GM12878 (cell line): Measurements from ENCODE around the gene INSIG1. TPM values are rescaled to one million over a fixed set of nuclear protein-coding genes. Genes with fewer than 3 reads are reported as not detected.

ENCODE experiments used
- BRCA1 ChIP-seq: IDR thresholded peaks from 2 replicates; pipeline ENCODE4 v1.6.1; 2011; ENCODE audit warnings: low read depth, low read length, improper control_type of control experiment
- CTCF ChIP-seq, 3 experiments: IDR thresholded peaks in 2 of 3; conservative IDR thresholded peaks in 1 of 3; 2 replicates each; pipeline ENCODE4 v1.5.1; 2011; ENCODE audit warnings: low read depth in 3 of 3, low read length in 3 of 3, mild to moderate bottlenecking in 3 of 3, control low read depth in 2 of 3, moderate library complexity in 2 of 3, inconsistent platforms in 1 of 3, mixed read lengths in 1 of 3; ENCODE audit not compliant: control insufficient read depth in 2 of 3, insufficient read depth in 1 of 3; ENCODE audit errors: extremely low read depth in 1 of 3
- E4F1 ChIP-seq: fragments of 450-650 bp; IDR thresholded peaks from 2 replicates; pipeline ENCODE4 v1.6.1; 2018; ENCODE audit warnings: borderline replicate concordance, mild to moderate bottlenecking; ENCODE audit not compliant: partially characterized antibody
- EGR1 ChIP-seq, 2 experiments: IDR thresholded peaks; 1 replicate in 1 of 2; 2 replicates in 1 of 2; pipeline ENCODE4 v1.6.1; 2011 to 2012; ENCODE audit warnings: low read depth in 2 of 2, low read length in 2 of 2, borderline replicate concordance in 1 of 2, mild to moderate bottlenecking in 1 of 2, moderate library complexity in 1 of 2
- EP300 ChIP-seq, 2 experiments: fragments of 150-350 bp in 1 of 2; IDR thresholded peaks; 2 replicates each; pipeline ENCODE4 v1.6.1; 2011 to 2012; ENCODE audit warnings: low read depth in 2 of 2, low read length in 2 of 2, borderline replicate concordance in 1 of 2, improper control_type of control experiment in 1 of 2, inconsistent platforms in 1 of 2; ENCODE audit not compliant: control insufficient read depth in 1 of 2
- ESRRA ChIP-seq: IDR thresholded peaks from 2 replicates; pipeline ENCODE4 v1.6.1; 2012; ENCODE audit warnings: mild to moderate bottlenecking, low read length, improper control_type of control experiment
- ETV6 ChIP-seq, 2 experiments: fragments of 450-650 bp in 1 of 2; IDR thresholded peaks in 1 of 2; conservative IDR thresholded peaks in 1 of 2; 2 replicates each; pipeline ENCODE4 v1.6.1; 2014; ENCODE audit warnings: antibody characterized with exemption in 1 of 2, borderline replicate concordance in 1 of 2, low read depth in 1 of 2, mild to moderate bottlenecking in 1 of 2, moderate library complexity in 1 of 2
- HDAC6 ChIP-seq: fragments of 200-600 bp; sonication (generic); IDR thresholded peaks from one replicate; pipeline ENCODE4 v1.8.0; 2017; ENCODE audit warnings: antibody characterized with exemption; ENCODE audit not compliant: unreplicated experiment
- IKZF2 ChIP-seq, 2 experiments: fragments of 450-650 bp; IDR thresholded peaks; 2 replicates each; pipeline ENCODE4 v1.6.1; 2017; ENCODE audit warnings: mild to moderate bottlenecking in 2 of 2, moderate library complexity in 2 of 2
- KAT2A ChIP-seq: conservative IDR thresholded peaks from 2 replicates; pipeline ENCODE4 v1.6.1; 2011; ENCODE audit warnings: low read depth, low read length; ENCODE audit not compliant: control insufficient read depth
- MEF2A ChIP-seq: IDR thresholded peaks from 2 replicates; pipeline ENCODE4 v1.6.1; 2011; ENCODE audit warnings: low read depth, mild to moderate bottlenecking, low read length, moderate library complexity; ENCODE audit not compliant: insufficient read depth
- MEF2B ChIP-seq: fragments of 450-650 bp; IDR thresholded peaks from 2 replicates; pipeline ENCODE4 v1.6.1; 2018; ENCODE audit warnings: mild to moderate bottlenecking, moderate library complexity; ENCODE audit not compliant: partially characterized antibody, poor library complexity, severe bottlenecking
- PRDM15 ChIP-seq: fragments of 450-650 bp; formaldehyde crosslinking; IDR thresholded peaks from 2 replicates; pipeline ENCODE4 v1.4.0; 2020; ENCODE audit warnings: mild to moderate bottlenecking, moderate library complexity
- SMARCA5 ChIP-seq: fragments of 450-650 bp; IDR thresholded peaks from 2 replicates; pipeline ENCODE4 v1.6.1; 2017; ENCODE audit warnings: mild to moderate bottlenecking
- SUPT20H ChIP-seq: IDR thresholded peaks from 2 replicates; pipeline ENCODE4 v1.6.1; 2011; ENCODE audit warnings: low read depth, mild to moderate bottlenecking, low read length, moderate library complexity, borderline replicate concordance; ENCODE audit not compliant: control insufficient read depth
- SUZ12 ChIP-seq: fragments of 200-600 bp; sonication (generic); IDR thresholded peaks from one replicate; pipeline ENCODE4 v1.6.1; 2018; ENCODE audit warnings: antibody characterized with exemption, mild to moderate bottlenecking; ENCODE audit not compliant: unreplicated experiment
- polyA plus RNA-seq, 11 experiments: library from polyadenylated mRNA; depleted of rRNA in 4 of 11; unstranded in 6 of 11; stranded (reverse) in 5 of 11; fragments of >200 nt; fragmentation: Nextera tagmentation in 4 of 11; fragmentation: Illumina TruSeq in 1 of 11; extraction: Ambion mirVana in 4 of 11; extraction: Trizol in 1 of 11; gene quantifications; 1 replicate in 1 of 11; 2 replicates in 10 of 11; pipeline versions ENCODE4 v1.2.1 to v1.2.3, GENCODE V29; 2011 to 2016; ENCODE audit warnings: inconsistent platforms in 2 of 11, missing spikeins in 2 of 11, low read depth in 1 of 11
- total RNA-seq, 4 experiments: library from RNA; depleted of rRNA in 3 of 4; stranded (reverse); fragments of >200 nt in 3 of 4; fragmentation: Illumina TruSeq in 1 of 4; extraction: Trizol in 1 of 4; gene quantifications; 2 replicates each; pipeline versions ENCODE4 v1.2.1 to v1.2.3, GENCODE V29; 2013 to 2021
- TF ChIP-seq, protein P1 (sequence below): fragments of 450-650 bp; IDR thresholded peaks from 2 replicates; pipeline ENCODE4 v1.6.1; 2014; ENCODE audit warnings: mild to moderate bottlenecking

The INSIG1 gene
- total and polyA plus RNA-seq, 10 of the 15 experiments (the other 5 are each of a cell fraction or from before 2014, with no cell fraction given) = 29.6 to 168 (median 91.1) TPM

DNA sequence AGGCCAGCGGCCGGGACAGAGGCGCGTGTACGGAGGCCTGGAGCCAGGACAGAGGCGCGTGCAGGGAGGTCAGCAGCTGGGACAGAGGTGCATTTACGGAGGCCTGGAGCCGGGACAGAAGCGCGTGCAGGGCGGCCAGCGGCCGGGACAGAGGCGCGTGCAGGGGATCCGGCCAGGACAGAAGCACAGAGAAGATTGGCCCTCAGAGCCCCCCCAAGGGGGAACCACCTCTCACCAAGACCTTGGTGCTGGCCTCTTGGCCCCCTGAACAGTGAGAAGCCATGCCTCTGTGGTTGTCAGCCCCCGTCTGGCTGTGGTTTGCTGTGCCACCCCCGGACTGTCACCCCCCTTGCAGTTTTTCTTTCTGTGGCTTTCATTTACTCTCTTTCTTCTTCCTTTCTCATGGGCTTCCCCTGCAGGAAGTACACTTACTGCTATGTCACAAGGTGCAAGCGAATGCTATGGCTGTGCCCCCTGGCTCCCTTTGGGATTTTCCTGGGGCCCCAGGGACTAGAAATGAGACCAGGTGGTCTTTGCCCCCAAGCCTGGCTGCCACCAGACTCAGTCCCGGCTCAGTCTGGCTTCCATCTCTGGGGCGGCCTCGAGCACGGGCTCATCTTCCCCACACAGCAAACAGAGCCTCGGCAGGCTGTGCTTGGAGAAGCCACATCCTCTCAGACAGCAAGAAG lies 41.1 kb downstream of the INSIG1 start (continued):
- TF ChIP-seq CTCF (IDR thresholded peaks at IDR 0.05 in 2 of 3, conservative IDR thresholded peaks at IDR 0.05 in 1 of 3; ENCODE audit: control insufficient read depth in 2 of 3, extremely low read depth in 1 of 3, insufficient read depth in 1 of 3, low read depth in 3 of 3, low read length in 3 of 3) (no peak), IKZF2 (IDR thresholded peaks at IDR 0.05) (0 out of 4 replicates have a peak, but pooled peaks of 1 of the 2 experiments have one; percentile 15), EP300 (IDR thresholded peaks at IDR 0.05; ENCODE audit: borderline replicate concordance in 1 of 2, control insufficient read depth in 1 of 2, low read depth in 2 of 2, low read length in 2 of 2) (no peak), SUZ12 (no peak), EGR1 (IDR thresholded peaks at IDR 0.05; ENCODE audit: borderline replicate concordance in 1 of 2, low read depth in 2 of 2, low read length in 2 of 2) (peak in 1 of 2 experiments; percentile 30; a peak in 1 of 3 replicates), MEF2B (peak; percentile 16), BRCA1 (no peak), MEF2A (no peak), E4F1 (no peak), PRDM15 (CRISPR knock-in tag) (no peak), SUPT20H (no peak), ESRRA (no peak), HDAC6 (no peak), ETV6 (conservative IDR thresholded peaks at IDR 0.05 in 1 of 2, IDR thresholded peaks at IDR 0.05 in 1 of 2; ENCODE audit: borderline replicate concordance in 1 of 2, low read depth in 1 of 2) (no peak), KAT2A (no peak), SMARCA5 (no peak)
- TF ChIP-seq, protein P1, sequence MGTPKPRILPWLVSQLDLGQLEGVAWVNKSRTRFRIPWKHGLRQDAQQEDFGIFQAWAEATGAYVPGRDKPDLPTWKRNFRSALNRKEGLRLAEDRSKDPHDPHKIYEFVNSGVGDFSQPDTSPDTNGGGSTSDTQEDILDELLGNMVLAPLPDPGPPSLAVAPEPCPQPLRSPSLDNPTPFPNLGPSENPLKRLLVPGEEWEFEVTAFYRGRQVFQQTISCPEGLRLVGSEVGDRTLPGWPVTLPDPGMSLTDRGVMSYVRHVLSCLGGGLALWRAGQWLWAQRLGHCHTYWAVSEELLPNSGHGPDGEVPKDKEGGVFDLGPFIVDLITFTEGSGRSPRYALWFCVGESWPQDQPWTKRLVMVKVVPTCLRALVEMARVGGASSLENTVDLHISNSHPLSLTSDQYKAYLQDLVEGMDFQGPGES = no peak
- TF ChIP-seq, all 136 proteins: peak for 4
